Measurements from ENCODE around the gene CACNA1B.

CACNA1B gene

DNA sequence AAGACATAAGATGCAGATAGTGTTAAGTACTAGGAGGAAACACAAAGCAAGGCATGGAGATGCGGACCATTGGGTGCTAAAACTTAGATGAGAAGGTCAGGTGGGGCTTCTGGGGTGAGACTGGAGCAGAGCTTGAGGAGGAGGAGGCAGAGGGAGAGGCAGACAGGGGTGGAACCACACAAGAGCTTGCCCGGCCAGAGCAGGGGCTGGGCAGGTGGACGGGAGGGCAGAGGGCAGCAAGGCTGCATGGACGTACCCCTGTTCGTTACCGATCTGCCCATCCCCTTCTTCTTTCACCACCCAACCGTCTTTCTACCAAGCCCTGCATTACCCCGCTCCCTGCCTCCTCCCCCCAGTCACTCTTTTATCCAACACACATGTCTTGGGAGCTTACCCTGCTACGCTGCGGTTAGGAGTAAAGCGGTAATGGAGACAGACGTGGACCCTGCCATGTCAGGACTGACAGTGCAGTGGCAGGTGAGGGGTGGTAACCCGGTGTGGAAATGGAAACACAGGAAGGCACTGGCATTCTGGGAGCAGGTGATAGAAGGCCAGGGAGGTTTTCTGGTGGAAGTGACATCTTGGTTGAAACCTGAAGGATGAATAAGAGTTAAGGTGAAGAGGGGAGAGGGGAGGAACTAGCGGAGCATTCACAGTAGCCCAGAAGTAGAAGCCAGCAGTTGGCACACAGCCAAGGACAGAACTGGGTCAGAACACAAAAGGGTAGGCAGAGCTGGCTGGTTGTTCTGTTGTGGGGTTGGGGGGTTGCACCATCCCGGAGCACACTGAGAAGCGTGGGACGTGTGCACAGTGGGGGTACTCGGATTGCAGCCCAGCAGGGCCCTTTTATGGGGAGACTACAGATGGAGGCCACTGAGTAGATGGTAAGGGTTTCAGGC is 167.2 kb downstream of the CACNA1B start:
- TF ChIP-seq, protein P1, sequence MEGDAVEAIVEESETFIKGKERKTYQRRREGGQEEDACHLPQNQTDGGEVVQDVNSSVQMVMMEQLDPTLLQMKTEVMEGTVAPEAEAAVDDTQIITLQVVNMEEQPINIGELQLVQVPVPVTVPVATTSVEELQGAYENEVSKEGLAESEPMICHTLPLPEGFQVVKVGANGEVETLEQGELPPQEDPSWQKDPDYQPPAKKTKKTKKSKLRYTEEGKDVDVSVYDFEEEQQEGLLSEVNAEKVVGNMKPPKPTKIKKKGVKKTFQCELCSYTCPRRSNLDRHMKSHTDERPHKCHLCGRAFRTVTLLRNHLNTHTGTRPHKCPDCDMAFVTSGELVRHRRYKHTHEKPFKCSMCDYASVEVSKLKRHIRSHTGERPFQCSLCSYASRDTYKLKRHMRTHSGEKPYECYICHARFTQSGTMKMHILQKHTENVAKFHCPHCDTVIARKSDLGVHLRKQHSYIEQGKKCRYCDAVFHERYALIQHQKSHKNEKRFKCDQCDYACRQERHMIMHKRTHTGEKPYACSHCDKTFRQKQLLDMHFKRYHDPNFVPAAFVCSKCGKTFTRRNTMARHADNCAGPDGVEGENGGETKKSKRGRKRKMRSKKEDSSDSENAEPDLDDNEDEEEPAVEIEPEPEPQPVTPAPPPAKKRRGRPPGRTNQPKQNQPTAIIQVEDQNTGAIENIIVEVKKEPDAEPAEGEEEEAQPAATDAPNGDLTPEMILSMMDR (IDR thresholded peaks at IDR 0.05; ENCODE audit: low read depth, low read length, missing control alignments): no peak
- no peak overlapping the region for H3K4me3 ChIP-seq (ENCODE audit: low read depth, low read length)
- no peak for DNase-seq (ENCODE audit: low read depth)

DNA sequence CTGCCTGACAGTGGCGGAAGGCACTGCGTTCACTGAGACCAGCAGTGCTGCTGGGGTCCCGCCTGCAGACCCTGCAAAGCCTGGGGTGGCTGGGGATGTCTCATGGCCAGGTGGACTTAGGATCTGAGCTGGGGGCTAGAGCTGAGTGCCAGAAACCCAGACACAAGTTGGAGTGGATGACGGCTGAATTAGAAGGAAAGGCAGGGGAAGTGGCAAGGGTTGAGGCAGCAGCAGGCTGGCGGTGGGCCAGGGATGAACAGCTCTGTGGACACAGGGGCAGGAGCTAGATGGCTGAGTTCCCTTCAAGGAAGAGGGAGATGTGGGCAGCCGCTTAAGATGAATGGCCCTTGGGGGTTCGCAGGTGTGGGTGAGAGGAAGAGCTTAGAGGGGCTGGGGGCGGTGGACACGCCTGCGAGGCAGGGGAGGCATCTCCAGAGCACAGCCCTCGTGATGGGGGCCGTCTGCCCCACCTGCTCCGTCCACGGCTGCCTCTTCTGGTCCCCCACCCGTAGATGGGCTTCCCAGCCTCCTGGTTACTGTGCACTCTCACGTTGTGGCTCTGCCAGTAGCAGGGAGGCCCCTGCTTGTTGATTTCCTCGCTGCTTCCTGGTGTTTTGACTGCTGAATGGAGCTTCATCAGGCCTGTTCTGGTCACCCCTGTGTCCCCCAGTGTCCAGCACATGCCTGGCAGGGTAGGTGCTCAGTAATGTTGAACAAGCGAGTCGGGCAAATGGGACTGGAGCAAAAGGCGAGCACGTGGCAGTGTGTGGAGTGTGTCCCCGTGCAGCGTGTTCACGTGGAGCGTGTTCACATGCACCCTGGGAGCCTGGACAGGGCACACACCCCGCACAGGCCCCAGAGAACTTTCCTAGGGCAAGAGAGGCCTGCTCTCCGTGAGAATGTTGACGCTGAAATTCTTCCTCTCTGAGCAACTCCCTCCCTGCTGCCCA is 168.2 kb downstream of the CACNA1B start:
- no peak overlapping the region for H3K4me3 ChIP-seq (ENCODE audit: low read depth, low read length)
- TF ChIP-seq, protein P1 (IDR thresholded peaks at IDR 0.05; ENCODE audit: low read depth, low read length, missing control alignments): no peak
- DNase-seq (ENCODE audit: low read depth): no peak

DNA sequence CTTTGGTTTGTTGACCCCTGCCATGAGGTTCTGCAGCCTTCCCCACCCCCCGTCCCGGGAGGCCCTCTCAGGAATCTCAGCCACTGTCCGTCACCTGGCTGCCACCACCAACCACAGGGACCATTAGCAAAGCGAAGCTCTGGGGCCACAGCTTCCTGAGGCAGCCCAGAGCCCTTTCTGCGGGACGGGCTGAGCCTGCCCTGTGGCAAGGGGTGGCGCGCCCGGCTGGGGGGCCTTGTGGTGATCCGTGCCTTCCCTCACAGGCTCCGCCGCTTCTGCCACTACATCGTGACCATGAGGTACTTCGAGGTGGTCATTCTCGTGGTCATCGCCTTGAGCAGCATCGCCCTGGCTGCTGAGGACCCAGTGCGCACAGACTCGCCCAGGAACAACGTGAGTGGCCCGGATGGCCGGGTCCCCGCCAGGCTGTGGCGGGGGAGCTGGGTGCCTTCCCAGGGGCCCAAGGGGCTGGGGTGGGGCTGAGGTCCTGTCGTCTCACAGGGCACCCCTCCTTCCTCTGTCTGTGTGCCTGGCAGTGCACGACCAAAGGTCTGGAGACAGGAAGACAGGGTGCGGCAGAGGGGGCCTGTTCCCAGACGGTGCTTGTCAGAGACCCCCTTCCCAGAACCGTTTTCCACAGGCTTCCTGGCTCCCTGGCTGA is 169.2 kb downstream of the CACNA1B start:
- DNase-seq (ENCODE audit: low read depth): no peak
- TF ChIP-seq, protein P1 (IDR thresholded peaks at IDR 0.05; ENCODE audit: low read depth, low read length, missing control alignments): no peak
- H3K4me3 ChIP-seq (ENCODE audit: low read depth, low read length): no peak overlapping the region

DNA sequence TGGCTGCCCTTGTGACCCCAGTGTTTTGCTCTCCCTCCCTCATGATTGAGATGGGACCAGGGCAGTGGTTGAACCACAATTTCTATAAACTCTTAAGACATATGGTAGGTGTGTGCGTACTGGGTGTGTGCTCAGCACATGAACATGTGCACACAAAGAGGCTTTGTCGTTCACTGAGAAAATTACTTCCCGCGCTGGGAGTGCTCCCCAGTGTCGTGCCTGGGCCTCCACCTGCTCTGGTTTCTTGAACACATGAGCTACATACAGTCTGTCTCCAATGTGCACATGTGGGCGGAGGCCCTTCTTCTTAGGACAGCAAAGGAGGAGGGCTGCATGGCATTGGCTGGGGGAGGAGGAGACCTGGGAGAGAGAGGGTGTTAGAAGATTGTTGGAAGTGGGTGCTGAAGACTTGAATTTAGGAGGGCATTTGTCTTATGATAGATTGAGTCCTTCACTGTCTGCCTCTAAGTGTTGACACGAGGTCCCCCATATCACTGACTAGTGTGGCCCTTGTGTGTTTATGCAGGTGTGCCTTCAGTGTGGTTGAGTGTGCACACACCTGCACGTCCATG is 170.0 kb downstream of the CACNA1B start:
- DNase-seq (ENCODE audit: low read depth): no peak
- TF ChIP-seq, protein P1 (IDR thresholded peaks at IDR 0.05; ENCODE audit: low read depth, low read length, missing control alignments): no peak
- H3K4me3 ChIP-seq (ENCODE audit: low read depth, low read length): no peak overlapping the region

DNA sequence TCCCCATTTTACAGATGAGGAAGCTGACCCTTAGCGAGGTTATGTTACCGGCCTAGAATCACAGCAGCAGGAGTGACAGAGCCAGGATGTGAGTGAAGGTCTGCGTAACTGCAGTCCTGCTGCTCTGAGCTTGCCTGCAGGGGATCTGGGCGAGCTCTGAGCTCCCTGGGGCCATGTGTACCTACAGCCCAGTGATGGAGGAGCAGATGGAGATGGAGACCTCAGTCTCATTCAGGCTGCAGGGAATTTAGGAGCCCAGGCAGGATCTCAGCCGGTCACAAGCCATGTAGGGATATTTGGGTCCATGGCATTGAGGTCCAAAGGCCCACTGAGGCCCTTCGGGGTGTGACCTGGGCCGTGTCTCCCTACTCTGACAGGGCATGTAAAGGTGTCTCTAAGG is 170.6 kb downstream of the CACNA1B start:
- DNase-seq (ENCODE audit: low read depth): no peak
- TF ChIP-seq, protein P1 (IDR thresholded peaks at IDR 0.05; ENCODE audit: low read depth, low read length, missing control alignments): no peak

DNA sequence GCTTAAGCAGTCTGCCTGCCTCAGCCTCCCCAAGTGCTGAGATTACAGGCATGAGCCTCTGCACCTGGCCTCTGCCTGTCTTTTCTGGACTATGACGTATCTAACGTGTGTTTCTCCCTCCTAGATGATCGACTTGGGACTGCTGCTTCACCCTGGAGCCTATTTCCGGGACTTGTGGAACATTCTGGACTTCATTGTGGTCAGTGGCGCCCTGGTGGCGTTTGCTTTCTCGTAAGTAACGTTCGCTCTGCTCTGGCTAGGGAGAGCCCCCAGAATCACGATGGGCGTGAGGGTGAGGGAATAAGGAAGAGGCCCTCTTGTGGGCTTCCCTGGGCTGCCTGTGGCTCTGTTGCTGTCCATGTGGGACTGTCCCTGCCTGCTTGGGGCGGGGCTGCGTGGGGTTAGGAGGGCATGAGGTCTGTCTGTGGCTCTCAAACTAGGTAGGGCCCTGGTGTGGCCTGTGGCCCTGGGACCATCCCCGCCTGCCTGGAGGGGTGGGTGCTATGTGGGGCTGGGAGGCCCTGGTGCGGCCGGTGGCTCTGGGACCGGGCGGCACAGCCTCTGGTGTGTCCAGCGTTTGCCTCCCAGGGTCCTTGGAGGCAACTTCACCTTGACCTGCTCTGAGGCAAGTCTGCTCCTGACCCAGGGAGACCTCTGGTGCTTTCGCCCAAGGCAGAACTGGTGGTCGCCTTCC is 171.7 kb downstream of the CACNA1B start:
- no peak overlapping the region for H3K4me3 ChIP-seq (ENCODE audit: low read depth, low read length)
- TF ChIP-seq, protein P1 (IDR thresholded peaks at IDR 0.05; ENCODE audit: low read depth, low read length, missing control alignments): no peak
- DNase-seq (ENCODE audit: low read depth): no peak

More for the DNA sequence above, 170.6 kb downstream of the CACNA1B start:
- no peak overlapping the region for H3K4me3 ChIP-seq (ENCODE audit: low read depth, low read length)

Measured in GM12864 (cell line).